Transverse colon (tissue), 4 donors: Measurements from ENCODE around the gene MOG. TPM values are rescaled to one million over a fixed set of nuclear protein-coding genes. Genes with fewer than 3 reads are reported as not detected.

Source experiments
- DNase-seq: peaks from one replicate; pipeline ENCODE4 v3.0.0-alpha.2; 2019
- H3K27ac ChIP-seq, 4 donors: fragments of 200-600 bp; sonication (generic); 2 replicates each; pipeline ENCODE4 v1.5.1; 2016 to 2018; ENCODE audit warnings: inconsistent platforms in 4 of 4
- H3K27me3 ChIP-seq: fragments of 200-600 bp; sonication (generic); 2 replicates; pipeline ENCODE4 v1.5.1; 2017; ENCODE audit warnings: inconsistent platforms
- H3K36me3 ChIP-seq, 4 donors: fragments of 200-600 bp; sonication (generic); 2 replicates each; pipeline ENCODE4 v1.5.1; 2017 to 2019; ENCODE audit warnings: inconsistent platforms in 4 of 4
- H3K4me1 ChIP-seq, 4 donors: fragments of 200-600 bp; sonication (generic); 2 replicates each; pipeline ENCODE4 v1.5.1; 2017 to 2020; ENCODE audit warnings: inconsistent platforms in 4 of 4
- H3K4me3 ChIP-seq, 4 donors: fragments of 200-600 bp; sonication (generic); 1 replicate in 1 of 4; 2 replicates in 3 of 4; pipeline versions ENCODE4 v1.5.1 to v1.6.1; 2017 to 2019; ENCODE audit warnings: inconsistent platforms in 4 of 4
- H3K9me3 ChIP-seq, 2 donors: fragments of 200-600 bp; sonication (generic); 2 replicates each; pipeline ENCODE4 v1.5.1; 2017 to 2019; ENCODE audit warnings: inconsistent platforms in 2 of 2
- EP300 ChIP-seq: sonication (generic); formaldehyde crosslinking; IDR thresholded peaks from one replicate; pipeline ENCODE4 v1.6.1; 2017; ENCODE audit warnings: antibody characterized with exemption, low read depth
- POLR2A ChIP-seq: fragments of 450-650 bp; IDR thresholded peaks from one replicate; pipeline ENCODE4 v1.6.1; 2016; ENCODE audit warnings: antibody characterized with exemption, mild to moderate bottlenecking, moderate library complexity
- POLR2AphosphoS5 ChIP-seq, 3 donors: sonication (generic); formaldehyde crosslinking; IDR thresholded peaks; one replicate each; pipeline ENCODE4 v1.6.1; 2016; ENCODE audit warnings: antibody characterized with exemption in 3 of 3
- WGBS, 2 donors: methylation state at CpG; one replicate each; pipeline ENCODE4 v1.1.5; 2018; ENCODE audit warnings: low coverage in 1 of 2; 5-methylcytosine and 5-hydroxymethylcytosine counted together
- in situ Hi-C, 4 donors: fragments of 200-750 bp; cut with MboI; loops; one replicate each; pipeline versions ENCODE4 v1.15.0 to v1.15.1; 2017; ENCODE audit warnings: low sequenced_read_pairs in 3 of 4, low pct_ligation_motif_present in 1 of 4, low pct_unique_long_range_greater_than_20kb in 1 of 4
- intact Hi-C: fragments of 100-400 bp; cut with DNase I; formaldehyde crosslinking; loops from one replicate; pipeline ENCODE4 v1.15.1; 2023; ENCODE audit warnings: low total_unique reads
- total RNA-seq, 4 donors: library from RNA; depleted of rRNA; stranded (reverse); fragments of >200 nt; gene quantifications; one replicate each; pipeline ENCODE4 v1.1.0, GENCODE V29; 2016
- TF ChIP-seq, protein P1 (sequence below), 5 experiments: fragments of 200-600 bp in 3 of 5; fragments of 450-650 bp in 2 of 5; sonication (generic) in 3 of 5; IDR thresholded peaks; 1 replicate in 2 of 5; 2 replicates in 3 of 5; pipeline ENCODE4 v1.5.1; 2016 to 2017; ENCODE audit warnings: antibody characterized with exemption in 5 of 5, inconsistent platforms in 3 of 5, mild to moderate bottlenecking in 2 of 5, moderate library complexity in 1 of 5

Gene MOG
- total RNA-seq, 4 donors from 2014 or later, result not detected

DNA sequence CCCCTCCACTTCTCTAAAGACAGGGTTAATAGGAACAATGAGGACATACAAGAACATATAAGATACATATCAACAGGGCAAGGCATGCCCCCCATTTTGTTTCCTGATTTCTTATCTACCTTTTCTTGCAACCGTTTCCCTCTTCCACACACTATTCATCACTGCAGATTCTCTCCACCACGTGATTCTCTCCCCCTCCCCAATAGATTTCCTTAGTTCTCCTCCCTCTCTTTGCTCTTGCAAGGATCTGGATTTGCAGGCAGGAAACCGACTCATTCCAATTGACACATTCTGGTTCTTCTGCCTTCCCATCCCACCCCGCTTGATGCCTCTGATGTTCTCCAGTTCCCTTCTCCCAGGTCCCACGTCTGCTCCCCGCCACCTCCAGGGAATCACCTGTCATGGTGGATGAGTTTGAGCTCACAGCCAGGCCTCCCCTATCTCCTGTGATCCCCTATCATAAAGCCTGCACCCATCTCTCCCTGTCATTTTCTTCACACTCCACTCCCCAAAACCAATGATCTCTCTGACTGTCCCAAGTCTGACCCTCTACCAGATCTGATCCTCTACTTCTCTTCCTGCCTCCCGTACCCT is 31.5 kb upstream of the MOG start:
- WGBS, 2 donors, result 66 to 67% methylated on average over 5 to 7 of the region's 7 CpGs
- Histone ChIP-seq H3K4me1 (peaks cover 5 to 18% (median 14%) of the 10 kb centered on the region in 4 donors), H3K27me3 (peaks cover 18% of the 10 kb centered on the region), H3K36me3 (no peaks in the 10 kb centered on the region), H3K9me3 (no peaks in the 10 kb centered on the region), H3K4me3 (no peak overlapping the region), H3K27ac (no peak overlapping the region)
- intact Hi-C loops (no loop called here), in situ Hi-C loops (no loop called here)
- TF ChIP-seq POLR2AphosphoS5 (IDR thresholded peaks at IDR 0.05), result no peak
- TF ChIP-seq EP300, result no peak
- no peak for TF ChIP-seq POLR2A
- TF ChIP-seq, protein P1, sequence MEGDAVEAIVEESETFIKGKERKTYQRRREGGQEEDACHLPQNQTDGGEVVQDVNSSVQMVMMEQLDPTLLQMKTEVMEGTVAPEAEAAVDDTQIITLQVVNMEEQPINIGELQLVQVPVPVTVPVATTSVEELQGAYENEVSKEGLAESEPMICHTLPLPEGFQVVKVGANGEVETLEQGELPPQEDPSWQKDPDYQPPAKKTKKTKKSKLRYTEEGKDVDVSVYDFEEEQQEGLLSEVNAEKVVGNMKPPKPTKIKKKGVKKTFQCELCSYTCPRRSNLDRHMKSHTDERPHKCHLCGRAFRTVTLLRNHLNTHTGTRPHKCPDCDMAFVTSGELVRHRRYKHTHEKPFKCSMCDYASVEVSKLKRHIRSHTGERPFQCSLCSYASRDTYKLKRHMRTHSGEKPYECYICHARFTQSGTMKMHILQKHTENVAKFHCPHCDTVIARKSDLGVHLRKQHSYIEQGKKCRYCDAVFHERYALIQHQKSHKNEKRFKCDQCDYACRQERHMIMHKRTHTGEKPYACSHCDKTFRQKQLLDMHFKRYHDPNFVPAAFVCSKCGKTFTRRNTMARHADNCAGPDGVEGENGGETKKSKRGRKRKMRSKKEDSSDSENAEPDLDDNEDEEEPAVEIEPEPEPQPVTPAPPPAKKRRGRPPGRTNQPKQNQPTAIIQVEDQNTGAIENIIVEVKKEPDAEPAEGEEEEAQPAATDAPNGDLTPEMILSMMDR (IDR thresholded peaks at IDR 0.05), result no peak
- no peak for DNase-seq

DNA sequence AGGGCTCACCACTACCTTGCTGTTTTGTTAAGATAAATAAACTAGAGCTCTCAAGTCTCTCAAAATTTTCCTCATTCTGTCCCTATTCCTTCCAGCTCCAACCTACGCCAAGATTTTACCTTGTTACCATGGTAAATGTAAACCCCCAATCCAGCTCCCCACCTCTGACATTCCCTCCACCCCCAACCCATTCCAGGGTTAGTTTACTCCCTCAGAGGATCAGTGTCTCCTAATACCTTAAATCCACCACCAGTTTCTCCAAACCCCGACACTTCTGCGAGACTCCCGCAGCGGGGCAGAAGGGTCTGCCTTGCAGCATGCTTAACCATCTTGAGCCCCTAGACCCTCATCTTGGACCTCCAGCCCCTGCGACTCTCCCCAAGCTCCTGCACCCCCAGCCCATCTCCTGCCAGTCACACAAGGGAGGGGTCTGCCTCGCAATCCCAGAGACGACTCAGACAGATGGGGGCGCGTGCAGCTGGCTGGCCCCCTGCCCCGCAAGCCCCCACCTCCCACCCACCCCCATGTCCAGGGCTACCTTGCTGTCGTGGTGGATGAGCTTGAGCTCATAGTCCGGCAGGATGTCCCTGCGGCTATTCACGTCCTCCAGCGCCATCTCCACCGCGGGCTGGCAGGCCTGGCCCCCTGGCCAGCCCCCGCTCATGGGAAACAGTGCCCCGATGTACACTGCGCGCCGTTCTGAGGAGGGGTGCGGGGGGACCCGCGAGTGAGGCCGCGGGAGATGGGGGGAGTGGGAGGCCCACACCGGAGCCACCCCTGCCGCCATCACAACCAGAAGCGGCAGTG is 29.7 kb upstream of the MOG start:
- H3K9me3 ChIP-seq, result no peaks in the 10 kb centered on the region
- intact Hi-C loops (no loop called here), in situ Hi-C loops (no loop called here)
- no peak for DNase-seq
- peak overlapping the region; percentile 37 to 78 (median 49) for H3K4me3 ChIP-seq
- peaks cover 5 to 26% (median 22%) of the 10 kb centered on the region in 4 donors for H3K4me1 ChIP-seq
- H3K36me3 ChIP-seq, result no peaks in the 10 kb centered on the region
- 49 to 52% methylated on average over 6 to 22 of the region's 31 CpGs for WGBS, 2 donors
- H3K27me3 ChIP-seq, result peaks cover 33% of the 10 kb centered on the region
- H3K27ac ChIP-seq, result peak overlapping the region; percentile 53 to 86 (median 74)
- TF ChIP-seq EP300 (no peak), POLR2A (no peak), POLR2AphosphoS5 (IDR thresholded peaks at IDR 0.05) (no peak)
- TF ChIP-seq, protein P1 (IDR thresholded peaks at IDR 0.05), result no peak

DNA sequence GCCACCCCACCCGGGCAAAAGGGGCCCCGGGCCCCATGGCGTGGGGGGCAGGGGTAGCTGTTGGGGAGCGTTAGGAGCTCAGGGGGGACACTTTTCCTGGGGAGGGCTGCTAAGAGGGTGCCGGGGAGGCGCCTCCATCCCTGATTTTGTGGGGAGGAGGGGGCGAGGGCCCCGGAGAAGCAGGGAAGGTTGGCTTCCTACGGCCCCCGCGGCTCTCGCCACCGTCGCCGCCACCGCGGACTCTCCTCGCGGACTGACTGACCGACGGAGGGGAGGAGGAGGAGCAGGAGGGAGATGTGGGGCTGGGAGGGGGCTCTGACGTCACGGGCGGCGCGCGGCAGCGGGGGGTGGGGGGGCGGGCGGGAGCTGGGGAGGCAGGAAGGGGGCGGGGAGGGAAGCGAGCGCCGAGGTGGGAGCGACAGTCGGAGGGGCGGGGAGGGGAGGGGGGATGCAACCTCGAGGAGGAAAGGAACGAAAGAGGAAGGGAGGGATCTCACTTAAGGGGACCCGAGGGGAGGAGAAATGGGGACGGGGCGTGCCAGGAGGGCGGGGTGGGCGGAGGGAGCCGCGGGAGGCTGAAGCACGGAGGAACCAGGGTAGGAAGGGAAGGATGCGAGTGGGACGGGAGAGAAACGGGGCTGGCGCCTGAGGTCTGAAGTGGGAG is 29.0 kb upstream of the MOG start:
- H3K9me3 ChIP-seq, result no peaks in the 10 kb centered on the region
- H3K27ac ChIP-seq, result peak overlapping the region; percentile 53 to 86 (median 78)
- TF ChIP-seq POLR2A (peak; percentile 20), EP300 (no peak), POLR2AphosphoS5 (IDR thresholded peaks at IDR 0.05) (peak; percentile 78 to 91 (median 81))
- TF ChIP-seq, protein P1 (IDR thresholded peaks at IDR 0.05), result no peak
- peaks cover 34% of the 10 kb centered on the region for H3K27me3 ChIP-seq
- in situ Hi-C loops (no loop called here), intact Hi-C loops (no loop called here)
- WGBS, 2 donors, result 0 to 1% methylated on average over 1 to 28 of the region's 51 CpGs
- H3K4me1 ChIP-seq, result peaks cover 5 to 29% (median 25%) of the 10 kb centered on the region in 4 donors
- DNase-seq, result peak; percentile 66
- peak overlapping the region; percentile 37 to 78 (median 49) for H3K4me3 ChIP-seq
- no peaks in the 10 kb centered on the region for H3K36me3 ChIP-seq
